H1 (cell line): ENCODE data around the gene NAA16. TPM values are rescaled to one million over a fixed set of nuclear protein-coding genes. Genes with fewer than 3 reads are reported as not detected.
A peak's percentile ranks its signal among the peaks of the same experiment; 100 is the strongest.

Experiments used
- BRCA1 ChIP-seq: IDR thresholded peaks from 2 replicates; pipeline ENCODE4 v1.6.1; 2012; ENCODE audit warnings: low read depth, low read length, improper control_type of control experiment
- CBX8 ChIP-seq: fragments of 300-800, 300-1000 bp; sonication (generic); IDR thresholded peaks from 2 replicates; pipeline ENCODE4 v1.7.1; 2016; ENCODE audit warnings: low read depth, low read length, borderline replicate concordance
- CHD1 ChIP-seq: IDR thresholded peaks from 2 replicates; pipeline ENCODE4 v1.6.1; 2012; ENCODE audit warnings: low read depth, low read length, improper control_type of control experiment
- CTCF ChIP-seq, 3 experiments: IDR thresholded peaks; 1 replicate in 2 of 3; 2 replicates in 1 of 3; pipeline versions ENCODE4 v1.5.1 to v1.6.1; 2011; ENCODE audit warnings: low read length in 3 of 3, mild to moderate bottlenecking in 3 of 3, inconsistent platforms in 2 of 3, low read depth in 1 of 3, moderate library complexity in 1 of 3; ENCODE audit not compliant: insufficient read depth in 1 of 3; ENCODE audit errors: control extremely low read depth in 1 of 3
- EGR1 ChIP-seq: IDR thresholded peaks from 2 replicates; pipeline ENCODE4 v1.6.1; 2011; ENCODE audit warnings: low read depth, low read length, borderline replicate concordance
- FOSL1 ChIP-seq: IDR thresholded peaks from 2 replicates; pipeline ENCODE4 v1.6.1; 2011; ENCODE audit warnings: mild to moderate bottlenecking, low read depth, low read length, moderate library complexity; ENCODE audit not compliant: insufficient read depth
- GTF2F1 ChIP-seq: IDR thresholded peaks from 2 replicates; pipeline ENCODE4 v1.6.1; 2012; ENCODE audit warnings: low read depth, low read length, improper control_type of control experiment, borderline replicate concordance
- HDAC2 ChIP-seq, 2 experiments: fragments of 300-600 bp in 1 of 2; sonication (generic) in 1 of 2; IDR thresholded peaks; 2 replicates each; pipeline ENCODE4 v1.6.1; 2011 to 2012; ENCODE audit warnings: low read depth in 2 of 2, low read length in 2 of 2, mild to moderate bottlenecking in 2 of 2, moderate library complexity in 2 of 2, borderline replicate concordance in 1 of 2, inconsistent platforms in 1 of 2
- HDAC6 ChIP-seq: IDR thresholded peaks from one replicate; pipeline ENCODE4 v1.7.1; 2012; ENCODE audit warnings: low read depth, mild to moderate bottlenecking, inconsistent platforms, low read length, moderate library complexity
- KDM4A ChIP-seq: IDR thresholded peaks from one replicate; pipeline ENCODE4 v1.7.1; 2012; ENCODE audit warnings: low read depth, mild to moderate bottlenecking, moderate library complexity, low read length, inconsistent platforms; ENCODE audit not compliant: severe bottlenecking
- KDM5A ChIP-seq: fragments of 200-600 bp; IDR thresholded peaks from 2 replicates; pipeline ENCODE4 v1.7.1; 2012; ENCODE audit warnings: mild to moderate bottlenecking, low read length, inconsistent platforms, mixed read lengths
- MAFK ChIP-seq: IDR thresholded peaks from 2 replicates; pipeline ENCODE4 v1.6.1; 2012; ENCODE audit warnings: low read depth, mild to moderate bottlenecking, improper control_type of control experiment, low read length
- NRF1 ChIP-seq: IDR thresholded peaks from 2 replicates; pipeline ENCODE4 v1.6.1; 2011; ENCODE audit warnings: mild to moderate bottlenecking, low read depth, low read length, improper control_type of control experiment
- POLR2A ChIP-seq, 2 experiments: IDR thresholded peaks; 1 replicate in 1 of 2; 2 replicates in 1 of 2; pipeline ENCODE4 v1.6.1; 2011; ENCODE audit warnings: low read depth in 2 of 2, low read length in 2 of 2, mild to moderate bottlenecking in 2 of 2; ENCODE audit errors: control extremely low read depth in 1 of 2
- RXRA ChIP-seq: IDR thresholded peaks from 2 replicates; pipeline ENCODE4 v1.6.1; 2011; ENCODE audit warnings: low read depth, mild to moderate bottlenecking, low read length, moderate library complexity; ENCODE audit not compliant: insufficient read depth
- SRF ChIP-seq: IDR thresholded peaks from 2 replicates; pipeline ENCODE4 v1.6.1; 2011; ENCODE audit warnings: mild to moderate bottlenecking, low read depth, low read length, moderate library complexity
- TCF12 ChIP-seq: IDR thresholded peaks from 2 replicates; pipeline ENCODE4 v1.6.1; 2011; ENCODE audit warnings: low read depth, mild to moderate bottlenecking, low read length
- YY1 ChIP-seq: IDR thresholded peaks from 2 replicates; pipeline ENCODE4 v1.6.1; 2011; ENCODE audit warnings: low read depth, mild to moderate bottlenecking, low read length
- polyA plus RNA-seq, 7 experiments: library from polyadenylated mRNA; depleted of rRNA in 3 of 7; stranded (reverse) in 5 of 7; unstranded in 2 of 7; fragments of >200 nt in 5 of 7; fragments of 200-250 nt in 2 of 7; gene quantifications; 1 replicate in 5 of 7; 2 replicates in 1 of 7; 4 replicates in 1 of 7; pipeline versions ENCODE4 v1.2.1 to v1.2.3, GENCODE V29; 2011 to 2013; ENCODE audit warnings: missing spikeins in 2 of 7, mixed read lengths in 2 of 7
- total RNA-seq: library from RNA; stranded (reverse); fragmentation: NEBNext Ultra II Directional; extraction: Animal tissue kit (Norgen Biotek cat#: 25700); gene quantifications from 2 replicates; pipeline ENCODE4 v1.2.1, GENCODE V29; 2021
- TF ChIP-seq, protein P1 (sequence below): IDR thresholded peaks from 2 replicates; pipeline ENCODE4 v1.6.1; 2011; ENCODE audit warnings: low read length, improper control_type of control experiment

Gene NAA16
- total and polyA plus RNA-seq, 2 of the 8 experiments (the other 6 are each of a cell fraction or from before 2014, with no cell fraction given): 11.4 to 40.0 TPM

- TF ChIP-seq GTF2F1 (no peak), YY1 (no peak), TCF12 (no peak), BRCA1 (no peak), KDM4A (peak; percentile 77), SRF (no peak), CTCF (IDR thresholded peaks at IDR 0.05; ENCODE audit: control extremely low read depth in 1 of 3, insufficient read depth in 1 of 3, low read depth in 1 of 3, low read length in 3 of 3) (no peak), CBX8 (no peak), MAFK (no peak), NRF1 (no peak), HDAC6 (no peak), KDM5A (peak; percentile 64; the same call in 1 of the 2 replicates), CHD1 (no peak), POLR2A (IDR thresholded peaks at IDR 0.05; ENCODE audit: control extremely low read depth in 1 of 2, low read depth in 2 of 2, low read length in 2 of 2) (peak in 1 of 2 experiments; percentile 71; a peak in 2 of 3 replicates), EGR1 (no peak), HDAC2 (IDR thresholded peaks at IDR 0.05; ENCODE audit: borderline replicate concordance in 1 of 2, low read depth in 2 of 2, low read length in 2 of 2) (peak in 1 of 2 experiments; percentile 19; a peak in 1 of 4 replicates), FOSL1 (no peak), RXRA (no peak)
- TF ChIP-seq, protein P1, sequence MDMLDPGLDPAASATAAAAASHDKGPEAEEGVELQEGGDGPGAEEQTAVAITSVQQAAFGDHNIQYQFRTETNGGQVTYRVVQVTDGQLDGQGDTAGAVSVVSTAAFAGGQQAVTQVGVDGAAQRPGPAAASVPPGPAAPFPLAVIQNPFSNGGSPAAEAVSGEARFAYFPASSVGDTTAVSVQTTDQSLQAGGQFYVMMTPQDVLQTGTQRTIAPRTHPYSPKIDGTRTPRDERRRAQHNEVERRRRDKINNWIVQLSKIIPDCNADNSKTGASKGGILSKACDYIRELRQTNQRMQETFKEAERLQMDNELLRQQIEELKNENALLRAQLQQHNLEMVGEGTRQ: no peak
These were observed 47.7 kb upstream of the NAA16 start, which contains the start of gene MTRF1 (continued) for GRCh38 chr13:41263261-41263971.
